CD4-positive, alpha-beta T cell treated with Interleukin-4 for 4 hours (primary cell): ENCODE measurements around the gene DNAAF8.

Source experiments
- DNase-seq: peaks from one replicate; pipeline ENCODE4 v3.0.0-alpha.2; 2020

Gene DNAAF8

GRCh38 chr16:4785758-4786433 lies 51.6 kb downstream of the DNAAF8 start:
- DNase-seq, result no peak

GRCh38 chr16:4787068-4787467 lies 52.7 kb downstream of the DNAAF8 start:
- no peak for DNase-seq

DNA sequence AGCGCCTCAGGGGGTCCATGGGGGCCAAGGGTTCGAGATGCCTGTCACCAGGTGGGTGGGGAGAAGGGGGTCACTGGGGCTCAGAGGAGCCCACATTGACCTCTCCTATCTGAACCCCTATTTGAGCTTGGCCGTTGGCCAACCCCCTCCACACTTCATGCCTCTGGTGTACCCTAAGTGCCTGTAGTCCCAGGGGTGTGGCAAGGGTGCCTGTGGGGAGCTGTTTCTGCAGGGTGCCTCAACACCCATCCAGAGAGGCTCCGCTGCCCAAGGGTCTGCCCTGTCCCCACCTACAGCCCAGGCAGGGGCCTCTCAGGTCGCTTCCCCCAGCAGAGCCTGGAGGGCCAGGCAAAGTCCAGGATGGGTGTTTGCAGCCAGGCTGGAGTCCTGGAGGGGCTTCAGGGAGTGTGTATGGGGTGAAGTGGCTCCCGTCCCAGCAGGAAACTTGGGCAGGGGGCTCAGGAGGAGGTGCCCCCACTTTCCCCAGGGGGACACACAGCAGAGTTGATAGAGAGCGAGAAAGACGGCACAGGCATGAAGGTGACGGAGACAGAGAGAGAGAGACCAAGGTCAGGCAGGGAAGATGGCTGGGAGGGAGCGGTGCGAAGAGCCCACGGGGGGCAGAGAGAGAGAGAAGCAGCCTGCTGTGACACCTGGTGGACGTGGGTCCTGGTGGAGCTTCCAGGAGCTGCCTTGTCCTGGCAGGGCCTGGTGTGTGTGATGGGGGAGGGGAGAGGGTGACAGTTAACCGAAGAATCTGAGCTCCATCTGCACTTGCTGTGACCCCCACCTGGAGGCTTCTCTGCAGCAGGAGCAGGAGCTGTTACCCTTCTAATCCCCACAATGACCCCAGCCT lies 53.5 kb downstream of the DNAAF8 start, which contains the start of gene SEPTIN12:
SEPTIN12 (minus strand) TSS at position 719 of the 856 bp plus-strand sequence; CDS start at position 19, 700 bp downstream.
- DNase-seq, result no peak

GRCh38 chr16:4788489-4788889 lies 54.2 kb downstream of the DNAAF8 start:
- DNase-seq, result no peak

- no peak for DNase-seq
These were observed 54.6 kb downstream of the DNAAF8 start for GRCh38 chr16:4788910-4789309.

DNA sequence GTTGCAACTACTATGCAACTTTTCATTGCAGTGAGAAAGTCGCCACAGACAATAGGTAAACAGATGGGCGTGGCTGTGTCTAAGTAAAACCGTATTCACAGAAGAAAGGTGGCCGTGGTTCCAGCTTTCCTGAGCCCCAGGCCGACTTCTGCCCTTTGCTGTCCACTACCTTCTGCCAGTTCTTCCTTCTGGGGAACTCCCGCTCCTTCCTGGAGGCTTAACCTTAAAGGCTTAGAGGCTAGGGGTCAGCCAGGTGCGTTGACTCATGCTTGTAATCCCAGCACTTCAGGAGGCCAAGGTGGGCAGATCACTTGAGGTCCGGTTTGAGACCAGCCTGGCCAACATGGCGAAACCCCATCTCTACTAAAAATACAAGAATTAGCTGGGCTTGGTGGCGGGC lies 55.9 kb downstream of the DNAAF8 start:
- DNase-seq, result no peak

GRCh38 chr16:4790871-4791270 lies 56.5 kb downstream of the DNAAF8 start:
- DNase-seq, result no peak

DNA sequence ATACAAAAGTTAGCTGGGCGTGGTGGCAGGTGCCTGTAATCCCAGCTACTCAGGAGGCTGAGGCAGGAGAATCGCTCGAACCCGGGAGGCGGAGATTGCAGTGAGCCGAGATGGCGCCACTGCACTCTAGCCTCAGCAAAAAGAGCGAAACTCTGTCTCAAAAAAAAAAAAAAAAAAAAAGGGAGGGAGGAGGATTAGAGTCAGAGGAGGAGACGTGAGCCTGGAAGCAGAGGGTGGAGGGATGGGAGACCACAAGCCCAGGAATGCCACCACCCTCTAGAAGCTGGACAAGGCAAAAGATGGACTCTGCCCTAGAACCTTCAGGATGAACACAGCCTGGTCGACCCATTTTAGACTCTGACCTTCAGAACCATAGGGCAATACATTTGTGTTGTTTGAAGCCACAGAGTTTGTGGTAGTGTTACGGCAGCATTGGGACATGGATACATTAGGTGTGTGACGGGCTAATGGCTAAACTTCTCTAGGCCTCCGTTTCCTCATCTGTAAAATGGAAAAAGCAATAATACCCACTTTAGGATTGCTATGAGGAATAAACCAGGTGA lies 58.7 kb downstream of the DNAAF8 start:
- no peak for DNase-seq

- DNase-seq, result no peak
These were observed 61.0 kb downstream of the DNAAF8 start, which contains the start of gene SMIM22 for GRCh38 chr16:4795181-4795827. Gene SMIM22 (plus strand): TSS chr16:4795369. CDS start chr16:4795735, 366 bp downstream.

GRCh38 chr16:4795828-4796572 lies 61.7 kb downstream of the DNAAF8 start:
- DNase-seq, result no peak

DNA sequence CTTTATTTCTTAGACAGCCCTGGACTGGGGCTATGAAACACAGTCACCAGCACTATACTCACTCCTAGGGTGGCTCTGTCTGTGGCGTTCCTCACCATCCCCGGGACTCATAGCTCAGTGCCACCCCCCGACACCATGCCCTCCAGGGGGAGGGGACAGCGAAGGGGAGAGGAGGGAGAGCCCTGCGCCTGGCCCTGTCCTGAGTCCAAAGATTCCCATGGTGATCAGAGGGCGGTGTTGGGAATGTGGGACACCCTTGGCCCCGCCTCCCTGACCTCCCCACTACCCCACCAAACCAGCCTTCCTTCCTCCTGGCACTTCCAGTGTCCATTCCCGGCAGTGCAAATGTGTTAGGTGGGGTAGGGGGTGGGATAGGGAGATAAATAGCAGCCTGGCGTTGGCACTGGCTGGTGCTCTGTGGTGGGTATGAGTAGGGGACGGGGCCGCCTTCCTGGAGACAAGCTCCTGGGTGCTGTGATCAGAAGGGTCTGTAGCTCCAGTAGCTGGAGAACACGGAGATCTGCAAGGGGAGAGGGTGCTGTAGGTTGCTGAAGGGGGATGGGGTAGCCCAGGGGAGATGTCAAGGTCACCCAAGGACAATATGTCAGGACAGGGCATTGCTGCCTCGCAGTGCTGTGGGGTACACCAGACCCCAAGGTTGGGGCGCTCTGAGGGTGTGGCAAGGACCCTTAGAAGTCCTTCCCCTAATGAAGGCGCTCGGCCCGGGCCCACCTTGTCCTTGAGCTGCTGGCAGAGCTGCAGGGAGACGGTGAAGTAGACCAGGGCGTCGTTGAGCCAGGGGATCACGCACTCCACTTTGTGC lies 62.9 kb downstream of the DNAAF8 start:
- DNase-seq, result no peak

GRCh38 chr16:4797805-4798252 lies 63.5 kb downstream of the DNAAF8 start:
- DNase-seq, result no peak

DNA sequence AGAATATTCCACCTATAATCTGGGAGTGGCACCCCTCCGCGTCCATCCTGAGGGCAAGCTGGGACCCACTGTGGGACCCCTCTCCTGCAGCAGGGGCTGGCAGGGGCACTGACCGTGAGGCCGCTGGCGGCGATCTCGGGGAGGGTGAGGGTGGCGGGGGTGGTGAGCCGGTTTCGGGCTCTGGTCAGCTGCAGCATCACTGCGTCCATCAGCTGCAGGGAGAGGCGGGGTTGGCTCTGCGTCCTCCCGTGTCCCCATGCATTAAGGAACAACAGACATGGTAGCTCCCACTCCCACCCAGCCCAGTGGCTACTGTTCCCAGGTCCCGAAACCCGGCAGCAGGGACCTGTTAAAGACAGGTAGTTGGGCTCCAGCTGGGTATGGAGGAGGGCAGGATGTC lies 64.1 kb downstream of the DNAAF8 start:
- DNase-seq, result no peak
